SK-N-SH (cell line): ENCODE data around the gene GLG1. TPM values are rescaled to one million over a fixed set of nuclear protein-coding genes. Genes with fewer than 3 reads are reported as not detected.

Source experiments
- CTCF ChIA-PET: fragments of 300-600, 350-600 bp; formaldehyde crosslinking; extraction: SDS; loops from one replicate; lab custom pipeline; 2021; lab: Yijun Ruan, JAX
- POLR2A ChIA-PET: fragments of 350-600 bp; sonication (Branson Sonifier 250); formaldehyde crosslinking; extraction: SDS; loops from one replicate; lab custom pipeline; 2020; ENCODE audit warnings: antibody characterized with exemption, inconsistent platforms; lab: Yijun Ruan, JAX
- DNase-seq: peaks from one replicate; pipeline ENCODE4 v3.0.0; 2012
- H2AFZ ChIP-seq: fragments of 200-600 bp; sonication (generic); 2 replicates; pipeline ENCODE4 v1.8.1; 2016; ENCODE audit warnings: antibody characterized with exemption, mild to moderate bottlenecking, low read depth
- H3F3A ChIP-seq: fragments of 200-600 bp; sonication (generic); replicated peaks from 2 replicates; pipeline ENCODE3; 2016; ENCODE audit warnings: antibody characterized with exemption, mild to moderate bottlenecking; ENCODE audit not compliant: insufficient read depth
- H3K27ac ChIP-seq, 2 experiments: fragments of 200-500 bp in 1 of 2; fragments of 200-600 bp in 1 of 2; sonication (Bioruptor generic) in 1 of 2; sonication (generic), shearing (Covaris generic) in 1 of 2; 2 replicates each; pipeline versions ENCODE4 v1.5.1 to v1.6.1; 2014 to 2016; ENCODE audit warnings: low read depth in 2 of 2, inconsistent platforms in 1 of 2, low read length in 1 of 2, mild to moderate bottlenecking in 1 of 2, mixed read lengths in 1 of 2
- H3K27me3 ChIP-seq: fragments of 200-600 bp; sonication (generic), shearing (Covaris generic); 2 replicates; pipeline ENCODE4 v1.6.1; 2016; ENCODE audit warnings: mixed run types; ENCODE audit not compliant: insufficient read depth
- H3K36me3 ChIP-seq, 2 experiments: fragments of 200-500 bp in 1 of 2; fragments of 200-600 bp in 1 of 2; sonication (Bioruptor generic) in 1 of 2; sonication (generic) in 1 of 2; replicated peaks in 1 of 2; 2 replicates each; pipeline versions ENCODE3 to v1.5.1; 2014 to 2016; ENCODE audit warnings: low read length in 1 of 2, mild to moderate bottlenecking in 1 of 2; ENCODE audit not compliant: insufficient read depth in 2 of 2, control insufficient read depth in 1 of 2
- H3K4me1 ChIP-seq, 2 experiments: fragments of 200-500 bp in 1 of 2; fragments of 200-600 bp in 1 of 2; sonication (Bioruptor generic) in 1 of 2; sonication (generic), shearing (Covaris generic) in 1 of 2; 2 replicates each; pipeline versions ENCODE4 v1.5.1 to v1.6.1; 2014 to 2016; ENCODE audit warnings: low read depth in 1 of 2, low read length in 1 of 2, mixed run types in 1 of 2; ENCODE audit not compliant: insufficient read depth in 2 of 2, control insufficient read depth in 1 of 2
- H3K4me2 ChIP-seq: fragments of 200-600 bp; sonication (generic), shearing (Covaris generic); 2 replicates; pipeline ENCODE4 v1.6.1; 2017; ENCODE audit warnings: mixed run types
- H3K4me3 ChIP-seq, 2 experiments: fragments of 200-500 bp in 1 of 2; fragments of 200-600 bp in 1 of 2; sonication (Bioruptor generic) in 1 of 2; sonication (generic), shearing (Covaris generic) in 1 of 2; 2 replicates each; pipeline versions ENCODE4 v1.5.1 to v1.8.1; 2014 to 2016; ENCODE audit warnings: low read depth in 2 of 2, inconsistent platforms in 1 of 2, low read length in 1 of 2, mild to moderate bottlenecking in 1 of 2, mixed read lengths in 1 of 2, moderate library complexity in 1 of 2
- H3K79me2 ChIP-seq: fragments of 200-600 bp; sonication (generic); 2 replicates; pipeline ENCODE4 v1.8.1; 2017; ENCODE audit warnings: mild to moderate bottlenecking; ENCODE audit not compliant: insufficient read depth
- H3K9ac ChIP-seq: fragments of 200-600 bp; sonication (generic); 2 replicates; pipeline ENCODE4 v1.6.1; 2017; ENCODE audit warnings: mixed run types
- H3K9me2 ChIP-seq: fragments of 200-600 bp; sonication (generic); 2 replicates; pipeline ENCODE4 v1.6.1; 2017; ENCODE audit warnings: mixed run types
- H3K9me3 ChIP-seq: fragments of 200-600 bp; sonication (generic); 2 replicates; pipeline ENCODE4 v1.6.1; 2017; ENCODE audit warnings: mixed run types, mild to moderate bottlenecking, moderate library complexity
- H4K20me1 ChIP-seq: fragments of 200-600 bp; sonication (generic); 2 replicates; pipeline ENCODE4 v1.6.1; 2017; ENCODE audit warnings: mild to moderate bottlenecking, mixed run types; ENCODE audit not compliant: insufficient read depth
- CHD2 ChIP-seq: fragments of 150-350 bp; IDR thresholded peaks from 2 replicates; pipeline ENCODE4 v1.6.1; 2018; ENCODE audit warnings: low read length; ENCODE audit not compliant: partially characterized antibody
- CTCF ChIP-seq: fragments of 200-600 bp; sonication (generic); IDR thresholded peaks from 2 replicates; pipeline ENCODE4 v1.6.1; 2017; ENCODE audit warnings: antibody characterized with exemption, mild to moderate bottlenecking, moderate library complexity
- FOXM1 ChIP-seq: IDR thresholded peaks from 2 replicates; pipeline ENCODE4 v1.4.0; 2012; ENCODE audit warnings: low read depth, mild to moderate bottlenecking
- GABPA ChIP-seq: IDR thresholded peaks from 2 replicates; pipeline ENCODE4 v1.4.0; 2012; ENCODE audit warnings: low read depth, mild to moderate bottlenecking
- GATA2 ChIP-seq: sonication (generic); formaldehyde crosslinking; IDR thresholded peaks from 2 replicates; pipeline ENCODE4 v1.5.0; 2020; ENCODE audit warnings: mild to moderate bottlenecking, missing genetic modification reagents
- MAX ChIP-seq: IDR thresholded peaks from 2 replicates; pipeline ENCODE4 v1.4.0; 2012; ENCODE audit warnings: low read depth
- MEF2A ChIP-seq: IDR thresholded peaks from 2 replicates; pipeline ENCODE4 v1.4.0; 2012; ENCODE audit warnings: low read depth, borderline replicate concordance
- MXI1 ChIP-seq: IDR thresholded peaks from 2 replicates; pipeline ENCODE4 v1.6.1; 2012; ENCODE audit warnings: mild to moderate bottlenecking, low read depth, low read length, improper control_type of control experiment
- NFIC ChIP-seq: IDR thresholded peaks from 2 replicates; pipeline ENCODE4 v1.4.0; 2012; ENCODE audit warnings: borderline replicate concordance
- NRF1 ChIP-seq: IDR thresholded peaks from 2 replicates; pipeline ENCODE4 v1.6.1; 2012; ENCODE audit warnings: low read depth, mild to moderate bottlenecking, low read length
- RAD21 ChIP-seq: IDR thresholded peaks from 2 replicates; pipeline ENCODE4 v1.6.1; 2012; ENCODE audit warnings: mild to moderate bottlenecking, low read length
- RFX5 ChIP-seq: IDR thresholded peaks from 2 replicates; pipeline ENCODE4 v1.6.1; 2012; ENCODE audit warnings: mild to moderate bottlenecking, improper control_type of control experiment, low read length
- SIN3A ChIP-seq: IDR thresholded peaks from 2 replicates; pipeline ENCODE4 v1.6.1; 2012; ENCODE audit warnings: low read depth, mild to moderate bottlenecking, low read length, moderate library complexity, borderline replicate concordance
- SMC3 ChIP-seq: IDR thresholded peaks from 2 replicates; pipeline ENCODE4 v1.6.1; 2012; ENCODE audit warnings: low read depth, low read length, improper control_type of control experiment
- TCF12 ChIP-seq: IDR thresholded peaks from 2 replicates; pipeline ENCODE4 v1.4.0; 2012
- TEAD4 ChIP-seq: IDR thresholded peaks from 2 replicates; pipeline ENCODE4 v1.4.0; 2012; ENCODE audit warnings: mild to moderate bottlenecking, borderline replicate concordance; ENCODE audit not compliant: insufficient read depth
- USF1 ChIP-seq: IDR thresholded peaks from 2 replicates; pipeline ENCODE4 v1.4.0; 2012; ENCODE audit warnings: low read depth, borderline replicate concordance
- USF2 ChIP-seq: fragments of 150-350 bp; IDR thresholded peaks from 2 replicates; pipeline ENCODE4 v1.6.1; 2017; ENCODE audit warnings: antibody characterized with exemption, low read length, low read depth, borderline replicate concordance
- YY1 ChIP-seq: IDR thresholded peaks from 2 replicates; pipeline ENCODE4 v1.4.0; 2012; ENCODE audit warnings: low read depth, mild to moderate bottlenecking
- ZBTB33 ChIP-seq: IDR thresholded peaks from 2 replicates; pipeline ENCODE4 v1.4.0; 2012; ENCODE audit warnings: low read depth, borderline replicate concordance
- WGBS: methylation state at CpG from one replicate; pipeline ENCODE4 v1.1.6; 2017; ENCODE audit warnings: low lambda C conversion rate; 5-methylcytosine and 5-hydroxymethylcytosine counted together
- polyA plus RNA-seq, 3 experiments: library from polyadenylated mRNA; depleted of rRNA; stranded (reverse); fragments of >200 nt; gene quantifications; 2 replicates each; pipeline ENCODE4 v1.2.3, GENCODE V29; 2012

Gene GLG1
- polyA plus RNA-seq, 1 of the 3 experiments (the other 2 are of a cell fraction) = 71.1 TPM

- TF ChIP-seq SMC3 (no peak), USF1 (no peak), MAX (no peak), SIN3A (no peak), FOXM1 (no peak), RFX5 (no peak), NRF1 (no peak), CTCF (no peak), MXI1 (no peak), GABPA (no peak), RAD21 (no peak)
- TF ChIP-seq, all 33 proteins: peak for 0
These were observed 48.0 kb downstream of the GLG1 start (continued) for GRCh38 chr16:74558873-74559272.

GRCh38 chr16:74557275-74557674 lies 49.6 kb downstream of the GLG1 start:
- no peak overlapping the region for H3K4me3 ChIP-seq
- no peaks in the 10 kb centered on the region for H3K27me3 ChIP-seq
- no peak overlapping the region for H3K4me2 ChIP-seq
- POLR2A ChIA-PET = no interaction called here
- CTCF ChIA-PET = interaction anchor here (1.1 to 2.0 kb wide), 3 partner anchors 9 to 66 kb away, joined by 3 to 6 read pairs (median 3); no protein-coding TSS in a partner anchor
- H3K79me2 ChIP-seq = peaks cover 62% of the 10 kb centered on the region
- H3K9me2 ChIP-seq = no peaks in the 10 kb centered on the region
- no peaks in the 10 kb centered on the region for H3K9me3 ChIP-seq
- no peak overlapping the region for H3K27ac ChIP-seq
- peaks cover 4 to 25% of the 10 kb centered on the region in 2 experiments; a peak in 3 of 4 replicates for H3K4me1 ChIP-seq
- 100% methylated on average over 1 of the region's 1 CpG for WGBS
- H3F3A ChIP-seq = no peaks in the 10 kb centered on the region
- no peak for DNase-seq
- peaks cover 23% of the 10 kb centered on the region for H4K20me1 ChIP-seq
- peaks cover 0 to 4% of the 10 kb centered on the region in 2 experiments for H3K36me3 ChIP-seq
- no peak overlapping the region for H3K9ac ChIP-seq
- TF ChIP-seq TEAD4 = no peak
- TF ChIP-seq USF2 = no peak
- no peak for TF ChIP-seq ZBTB33
- TF ChIP-seq NFIC = no peak
- TF ChIP-seq RFX5 = no peak
- no peak for TF ChIP-seq MEF2A
- no peak for TF ChIP-seq CHD2
- no peak for TF ChIP-seq NRF1
- TF ChIP-seq YY1 = no peak
- TF ChIP-seq GATA2 = no peak
- TF ChIP-seq SMC3 = no peak
- TF ChIP-seq TCF12 = no peak
- no peak overlapping the region for H2AFZ ChIP-seq
